OCI-LY7 (cell line): Measurements from ENCODE around the gene CPZ.

Experiments used
- CTCF ChIP-seq: fragments of 200-600 bp; sonication (generic); conservative IDR thresholded peaks from 2 replicates; pipeline ENCODE4 v1.5.1; 2014; ENCODE audit warnings: mild to moderate bottlenecking, antibody characterized with exemption, low read length, moderate library complexity, mixed read lengths
- EZH2phosphoT487 ChIP-seq: fragments of 200-600 bp; sonication (generic); IDR thresholded peaks from 2 replicates; pipeline ENCODE4 v1.6.1; 2018; ENCODE audit warnings: low read depth, borderline replicate concordance, mild to moderate bottlenecking, mixed run types, antibody characterized with exemption, low read length, moderate library complexity, mixed read lengths

GRCh38 chr4:8616831-8617230 lies 24.3 kb downstream of the CPZ start:
- TF ChIP-seq CTCF (no peak), EZH2phosphoT487 (no peak)
